Ishikawa (cell line): Measurements from ENCODE around the gene SERBP1.

ENCODE experiments used
- CEBPB ChIP-seq: IDR thresholded peaks from 2 replicates; pipeline ENCODE4 v1.6.1; 2012
- TAF1 ChIP-seq: IDR thresholded peaks from 2 replicates; pipeline ENCODE4 v1.6.1; 2012; ENCODE audit warnings: low read depth, mild to moderate bottlenecking
- TCF12 ChIP-seq: IDR thresholded peaks from 2 replicates; pipeline ENCODE4 v1.6.1; 2012; ENCODE audit warnings: low read depth
- YY1 ChIP-seq: IDR thresholded peaks from 2 replicates; pipeline ENCODE4 v1.6.1; 2012; ENCODE audit warnings: low read depth
- ZBTB7A ChIP-seq: IDR thresholded peaks from 2 replicates; pipeline ENCODE4 v1.6.1; 2012; ENCODE audit warnings: low read depth
- TF ChIP-seq, protein P1 (sequence below): IDR thresholded peaks from 2 replicates; pipeline ENCODE4 v1.6.1; 2012; ENCODE audit warnings: low read depth, mild to moderate bottlenecking
- TF ChIP-seq, protein P2 (sequence below): IDR thresholded peaks from 2 replicates; pipeline ENCODE4 v1.6.1; 2012

GRCh38 chr1:67371043-67371442 is 59.2 kb downstream of the SERBP1 start:
- no peak for TF ChIP-seq YY1
- TF ChIP-seq, protein P1, sequence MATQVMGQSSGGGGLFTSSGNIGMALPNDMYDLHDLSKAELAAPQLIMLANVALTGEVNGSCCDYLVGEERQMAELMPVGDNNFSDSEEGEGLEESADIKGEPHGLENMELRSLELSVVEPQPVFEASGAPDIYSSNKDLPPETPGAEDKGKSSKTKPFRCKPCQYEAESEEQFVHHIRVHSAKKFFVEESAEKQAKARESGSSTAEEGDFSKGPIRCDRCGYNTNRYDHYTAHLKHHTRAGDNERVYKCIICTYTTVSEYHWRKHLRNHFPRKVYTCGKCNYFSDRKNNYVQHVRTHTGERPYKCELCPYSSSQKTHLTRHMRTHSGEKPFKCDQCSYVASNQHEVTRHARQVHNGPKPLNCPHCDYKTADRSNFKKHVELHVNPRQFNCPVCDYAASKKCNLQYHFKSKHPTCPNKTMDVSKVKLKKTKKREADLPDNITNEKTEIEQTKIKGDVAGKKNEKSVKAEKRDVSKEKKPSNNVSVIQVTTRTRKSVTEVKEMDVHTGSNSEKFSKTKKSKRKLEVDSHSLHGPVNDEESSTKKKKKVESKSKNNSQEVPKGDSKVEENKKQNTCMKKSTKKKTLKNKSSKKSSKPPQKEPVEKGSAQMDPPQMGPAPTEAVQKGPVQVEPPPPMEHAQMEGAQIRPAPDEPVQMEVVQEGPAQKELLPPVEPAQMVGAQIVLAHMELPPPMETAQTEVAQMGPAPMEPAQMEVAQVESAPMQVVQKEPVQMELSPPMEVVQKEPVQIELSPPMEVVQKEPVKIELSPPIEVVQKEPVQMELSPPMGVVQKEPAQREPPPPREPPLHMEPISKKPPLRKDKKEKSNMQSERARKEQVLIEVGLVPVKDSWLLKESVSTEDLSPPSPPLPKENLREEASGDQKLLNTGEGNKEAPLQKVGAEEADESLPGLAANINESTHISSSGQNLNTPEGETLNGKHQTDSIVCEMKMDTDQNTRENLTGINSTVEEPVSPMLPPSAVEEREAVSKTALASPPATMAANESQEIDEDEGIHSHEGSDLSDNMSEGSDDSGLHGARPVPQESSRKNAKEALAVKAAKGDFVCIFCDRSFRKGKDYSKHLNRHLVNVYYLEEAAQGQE = no peak
- TF ChIP-seq ZBTB7A = no peak
- TF ChIP-seq TAF1 = no peak
- TF ChIP-seq, protein P2, sequence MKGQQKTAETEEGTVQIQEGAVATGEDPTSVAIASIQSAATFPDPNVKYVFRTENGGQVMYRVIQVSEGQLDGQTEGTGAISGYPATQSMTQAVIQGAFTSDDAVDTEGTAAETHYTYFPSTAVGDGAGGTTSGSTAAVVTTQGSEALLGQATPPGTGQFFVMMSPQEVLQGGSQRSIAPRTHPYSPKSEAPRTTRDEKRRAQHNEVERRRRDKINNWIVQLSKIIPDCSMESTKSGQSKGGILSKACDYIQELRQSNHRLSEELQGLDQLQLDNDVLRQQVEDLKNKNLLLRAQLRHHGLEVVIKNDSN = no peak
- TF ChIP-seq CEBPB = no peak
- TF ChIP-seq TCF12 = no peak
